ENCODE results near the gene GTPBP10. TPM values are rescaled to one million over a fixed set of nuclear protein-coding genes. Genes with fewer than 3 reads are reported as not detected.

GTPBP10 gene
- total and polyA plus RNA-seq, 9 of the 15 experiments (the other 6 are each of a cell fraction or from before 2014, with no cell fraction given): 34.6 to 89.8 (median 76.4) TPM

DNA sequence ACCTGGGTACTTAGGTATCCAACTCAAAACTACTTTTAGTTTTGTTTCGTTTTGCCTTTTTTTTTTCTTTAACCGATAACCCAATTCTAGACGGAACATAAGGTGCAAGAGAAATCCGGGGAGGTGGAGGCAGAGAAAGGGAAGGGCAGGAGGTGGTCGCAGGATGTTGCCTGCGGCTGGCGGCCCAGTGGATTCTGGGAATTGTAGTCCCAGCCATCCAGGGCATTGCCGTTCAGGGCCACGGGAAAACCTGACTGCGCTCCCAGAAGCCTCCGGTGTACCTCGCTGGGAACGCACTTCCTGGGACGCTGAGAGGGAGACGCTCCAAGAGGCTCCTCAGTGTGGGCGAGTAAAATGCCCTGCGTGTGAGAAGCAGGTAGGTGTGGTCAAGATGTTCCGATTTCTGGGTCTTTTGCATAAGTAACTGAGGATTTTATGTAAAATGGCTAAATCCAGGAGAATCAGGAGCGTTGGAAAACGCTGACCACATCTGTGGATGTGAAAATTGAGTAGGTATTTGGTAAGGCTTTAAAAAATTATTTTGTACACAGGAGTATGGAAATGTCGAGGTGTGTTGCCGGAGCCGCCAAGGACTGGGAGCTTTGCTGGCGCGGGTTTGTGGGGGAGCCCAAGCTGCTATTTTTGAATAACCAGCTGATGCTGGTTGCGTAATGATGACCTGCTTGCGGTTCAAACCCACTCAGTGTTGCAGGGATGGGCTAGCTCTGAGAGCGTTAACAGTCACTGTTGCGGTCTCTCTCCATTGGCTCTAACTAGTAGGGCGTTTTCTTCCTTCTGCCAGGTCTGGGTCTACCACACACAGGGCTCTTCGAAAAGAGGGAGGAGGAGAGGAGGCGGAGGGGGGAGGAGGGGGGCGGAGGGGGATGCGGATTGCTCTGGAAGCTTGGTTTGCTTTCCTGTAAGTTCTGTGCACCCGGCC, 56.9 kb downstream of the GTPBP10 start, which contains the start of gene CLDN12 (continued):
- TF ChIP-seq SP2 (IDR thresholded peaks at IDR 0.05; ENCODE audit: extremely low read depth, low read depth, low read length, poor library complexity, severe bottlenecking): no peak
- 0 out of 4 replicates have a peak, but pooled peaks of 1 of the 2 experiments have one; percentile 61 for TF ChIP-seq SRF (CRISPR knock-in tag; IDR thresholded peaks at IDR 0.05)
- peak; percentile 4; the same call in 1 of the 2 replicates for TF ChIP-seq C11orf30 (IDR thresholded peaks at IDR 0.05; ENCODE audit: low read depth)
- TF ChIP-seq POLR2AphosphoS5 (IDR thresholded peaks at IDR 0.05; ENCODE audit: control insufficient read depth, insufficient read depth, low read depth, low read length): 0 out of 2 replicates have a peak, but pooled peaks have one; percentile 12
- TF ChIP-seq KLF6 (CRISPR knock-in tag; IDR thresholded peaks at IDR 0.05; ENCODE audit: borderline replicate concordance): peak; percentile 63; the same call in 1 of the 2 replicates
- TF ChIP-seq CC2D1A (IDR thresholded peaks at IDR 0.05): peak; percentile 61
- TF ChIP-seq NEUROD1 (IDR thresholded peaks at IDR 0.05; ENCODE audit: borderline replicate concordance, low read depth, low read length, partially characterized antibody): no peak
- TF ChIP-seq ZBTB17 (CRISPR knock-in tag; IDR thresholded peaks at IDR 0.05): no peak
- no peak for TF ChIP-seq ELF2 (CRISPR knock-in tag; IDR thresholded peaks at IDR 0.05)
- no peak for TF ChIP-seq ZFPM2 (CRISPR knock-in tag; IDR thresholded peaks at IDR 0.05)
- peak; percentile 90 for TF ChIP-seq CREM (IDR thresholded peaks at IDR 0.05; ENCODE audit: low read depth)
- TF ChIP-seq CHD1 (IDR thresholded peaks at IDR 0.05; ENCODE audit: low read length): peak; percentile 48
- TF ChIP-seq ZNF583 (CRISPR knock-in tag; IDR thresholded peaks at IDR 0.05): no peak
- TF ChIP-seq HNRNPL (IDR thresholded peaks at IDR 0.05; ENCODE audit: low read depth, low read length): no peak
- no peak for TF ChIP-seq RBM22 (IDR thresholded peaks at IDR 0.05; ENCODE audit: low read depth, low read length, poor library complexity, severe bottlenecking)
- TF ChIP-seq ZNF830 (CRISPR knock-in tag; IDR thresholded peaks at IDR 0.05): no peak
- peak; percentile 88 for TF ChIP-seq HMBOX1 (IDR thresholded peaks at IDR 0.05)
- no peak for TF ChIP-seq PYGO2 (tag; IDR thresholded peaks at IDR 0.05)
- peak; percentile 55 for TF ChIP-seq ARID1B (IDR thresholded peaks at IDR 0.05)
- TF ChIP-seq TCF7L2 (IDR thresholded peaks at IDR 0.05; ENCODE audit: low read depth, low read length): no peak
- TF ChIP-seq MTA1 (IDR thresholded peaks at IDR 0.05; ENCODE audit: borderline replicate concordance): peak; percentile 58; the same call in 1 of the 2 replicates
- TF ChIP-seq STAG1 (CRISPR knock-in tag; IDR thresholded peaks at IDR 0.05; ENCODE audit: borderline replicate concordance): no peak
- no peak for TF ChIP-seq ARNT (IDR thresholded peaks at IDR 0.05)
- no peak for TF ChIP-seq NFXL1 (CRISPR knock-in tag; IDR thresholded peaks at IDR 0.05)
- TF ChIP-seq XRCC4 (IDR thresholded peaks at IDR 0.05; ENCODE audit: extremely low read depth, insufficient read depth, insufficient read length): no peak
- TF ChIP-seq ZBTB7A (IDR thresholded peaks at IDR 0.05; ENCODE audit: borderline replicate concordance, control insufficient read depth, low read depth, low read length): 0 out of 2 replicates have a peak, but pooled peaks have one; percentile 42
- TF ChIP-seq KAT2B (IDR thresholded peaks at IDR 0.05; ENCODE audit: low read depth, low read length): no peak
- TF ChIP-seq ASH1L (IDR thresholded peaks at IDR 0.05; ENCODE audit: borderline replicate concordance, low read depth, partially characterized antibody): no peak
- peak; percentile 96 for TF ChIP-seq MEF2A (IDR thresholded peaks at IDR 0.05; ENCODE audit: control insufficient read depth, low read depth, low read length)
- TF ChIP-seq DPF2 (IDR thresholded peaks at IDR 0.05): peak; percentile 78
